ENCODE measurements around the gene AKAP17A. TPM values are rescaled to one million over a fixed set of nuclear protein-coding genes. Genes with fewer than 3 reads are reported as not detected.

Gene AKAP17A
- total and polyA plus RNA-seq, 9 of the 15 experiments (the other 6 are each of a cell fraction or from before 2014, with no cell fraction given) = 1.2 to 29.5 (median 8.2) TPM

DNA sequence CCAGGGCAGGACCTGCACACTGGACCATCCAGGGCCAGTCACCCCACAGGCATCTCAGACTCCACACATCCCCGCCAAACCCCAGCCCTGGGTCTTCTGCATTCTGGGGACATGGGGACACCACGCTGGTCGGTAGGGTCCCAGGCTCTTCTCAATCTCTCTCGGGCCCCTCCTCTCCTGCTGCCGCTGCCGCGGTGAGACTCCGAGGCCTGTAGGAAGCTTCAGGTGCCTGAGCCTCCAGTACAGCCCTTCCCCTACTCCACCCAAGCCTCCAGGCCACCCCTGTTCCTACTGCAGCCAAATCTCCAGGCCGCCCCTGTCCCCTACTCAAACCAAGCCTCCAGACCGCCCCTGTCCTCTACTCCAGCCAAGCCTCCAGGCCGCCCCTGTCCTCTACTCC lies 17.9 kb downstream of the AKAP17A start:
- in situ Hi-C loops (cut with MboI) = no loop called here
- no peak overlapping the region for H3K9ac ChIP-seq (ENCODE audit: insufficient read depth in 1 of 2, low read depth in 2 of 2, low read length in 2 of 2)
- FAIRE-seq = no peak
- H3K27me3 ChIP-seq (ENCODE audit: control insufficient read depth in 2 of 2, insufficient read depth in 2 of 2, low read length in 2 of 2) = no peaks in the 10 kb centered on the region
- H2AFZ ChIP-seq (ENCODE audit: low read depth, low read length) = no peak overlapping the region
- ChIA-PET POLR2A (no interaction called here), CTCF (ENCODE audit: low intra/inter-chr PET ratio) (no interaction called here)
- H4K20me1 ChIP-seq (replicated peaks; ENCODE audit: control insufficient read depth, insufficient read depth, low read length) = no peaks in the 10 kb centered on the region
- H3K4me3 ChIP-seq = no peak overlapping the region
- no peak for DNase-seq (ENCODE audit: extremely low read depth in 1 of 4, low spot score in 3 of 4)
- no peak overlapping the region for H3K27ac ChIP-seq (ENCODE audit: extremely low read depth, low read depth, low read length)
- 55% methylated on average over 7 of the region's 11 CpGs for WGBS (ENCODE audit: insufficient coverage, low coverage, missing lambda C conversion rate)
- H3K9me1 ChIP-seq (ENCODE audit: control insufficient read depth, insufficient read depth, low read length) = no peaks in the 10 kb centered on the region
- ATAC-seq = peak; percentile 36; the same call in 2 of the 3 replicates
- intact Hi-C loops (cut with micrococcal nuclease) = no loop called here
- H3K4me2 ChIP-seq (ENCODE audit: insufficient read depth, low read length) = no peak overlapping the region
- no peaks in the 10 kb centered on the region for H3K36me3 ChIP-seq (ENCODE audit: control insufficient read depth, insufficient read depth, low read length)
- BruUV-seq (replicated peaks) = no TSS peak
- H3K79me2 ChIP-seq (ENCODE audit: control insufficient read depth, insufficient read depth, low read length) = no peaks in the 10 kb centered on the region
- no peaks in the 10 kb centered on the region for H3K9me3 ChIP-seq (replicated peaks; ENCODE audit: control insufficient read depth, insufficient read depth, low read depth, low read length)
- peaks cover 0 to 6% of the 10 kb centered on the region in 2 experiments; a peak in 1 of 5 replicates for H3K4me1 ChIP-seq (replicated peaks in 1 of 2; ENCODE audit: control insufficient read depth in 2 of 2, insufficient read depth in 2 of 2, low read length in 2 of 2)
- TF ChIP-seq RAD51 (IDR thresholded peaks at IDR 0.05; ENCODE audit: borderline replicate concordance, low read depth) (no peak), SPI1 (IDR thresholded peaks at IDR 0.05; ENCODE audit: borderline replicate concordance, low read depth, low read length) (no peak), ZNF778 (CRISPR knock-in tag; IDR thresholded peaks at IDR 0.05) (no peak), NFE2L1 (tag; IDR thresholded peaks at IDR 0.05; ENCODE audit: borderline replicate concordance, low read depth) (no peak), HDGF (IDR thresholded peaks at IDR 0.05) (no peak), POLR3G (IDR thresholded peaks at IDR 0.05; ENCODE audit: extremely low read depth, insufficient read length, insufficient replicate concordance) (no peak), ZNF695 (CRISPR knock-in tag; IDR thresholded peaks at IDR 0.05) (no peak)
- TF ChIP-seq, protein P1, sequence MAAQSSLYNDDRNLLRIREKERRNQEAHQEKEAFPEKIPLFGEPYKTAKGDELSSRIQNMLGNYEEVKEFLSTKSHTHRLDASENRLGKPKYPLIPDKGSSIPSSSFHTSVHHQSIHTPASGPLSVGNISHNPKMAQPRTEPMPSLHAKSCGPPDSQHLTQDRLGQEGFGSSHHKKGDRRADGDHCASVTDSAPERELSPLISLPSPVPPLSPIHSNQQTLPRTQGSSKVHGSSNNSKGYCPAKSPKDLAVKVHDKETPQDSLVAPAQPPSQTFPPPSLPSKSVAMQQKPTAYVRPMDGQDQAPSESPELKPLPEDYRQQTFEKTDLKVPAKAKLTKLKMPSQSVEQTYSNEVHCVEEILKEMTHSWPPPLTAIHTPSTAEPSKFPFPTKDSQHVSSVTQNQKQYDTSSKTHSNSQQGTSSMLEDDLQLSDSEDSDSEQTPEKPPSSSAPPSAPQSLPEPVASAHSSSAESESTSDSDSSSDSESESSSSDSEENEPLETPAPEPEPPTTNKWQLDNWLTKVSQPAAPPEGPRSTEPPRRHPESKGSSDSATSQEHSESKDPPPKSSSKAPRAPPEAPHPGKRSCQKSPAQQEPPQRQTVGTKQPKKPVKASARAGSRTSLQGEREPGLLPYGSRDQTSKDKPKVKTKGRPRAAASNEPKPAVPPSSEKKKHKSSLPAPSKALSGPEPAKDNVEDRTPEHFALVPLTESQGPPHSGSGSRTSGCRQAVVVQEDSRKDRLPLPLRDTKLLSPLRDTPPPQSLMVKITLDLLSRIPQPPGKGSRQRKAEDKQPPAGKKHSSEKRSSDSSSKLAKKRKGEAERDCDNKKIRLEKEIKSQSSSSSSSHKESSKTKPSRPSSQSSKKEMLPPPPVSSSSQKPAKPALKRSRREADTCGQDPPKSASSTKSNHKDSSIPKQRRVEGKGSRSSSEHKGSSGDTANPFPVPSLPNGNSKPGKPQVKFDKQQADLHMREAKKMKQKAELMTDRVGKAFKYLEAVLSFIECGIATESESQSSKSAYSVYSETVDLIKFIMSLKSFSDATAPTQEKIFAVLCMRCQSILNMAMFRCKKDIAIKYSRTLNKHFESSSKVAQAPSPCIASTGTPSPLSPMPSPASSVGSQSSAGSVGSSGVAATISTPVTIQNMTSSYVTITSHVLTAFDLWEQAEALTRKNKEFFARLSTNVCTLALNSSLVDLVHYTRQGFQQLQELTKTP (IDR thresholded peaks at IDR 0.05; ENCODE audit: low read depth in 1 of 2, partially characterized antibody in 2 of 2) = no peak
- TF ChIP-seq, protein P2, sequence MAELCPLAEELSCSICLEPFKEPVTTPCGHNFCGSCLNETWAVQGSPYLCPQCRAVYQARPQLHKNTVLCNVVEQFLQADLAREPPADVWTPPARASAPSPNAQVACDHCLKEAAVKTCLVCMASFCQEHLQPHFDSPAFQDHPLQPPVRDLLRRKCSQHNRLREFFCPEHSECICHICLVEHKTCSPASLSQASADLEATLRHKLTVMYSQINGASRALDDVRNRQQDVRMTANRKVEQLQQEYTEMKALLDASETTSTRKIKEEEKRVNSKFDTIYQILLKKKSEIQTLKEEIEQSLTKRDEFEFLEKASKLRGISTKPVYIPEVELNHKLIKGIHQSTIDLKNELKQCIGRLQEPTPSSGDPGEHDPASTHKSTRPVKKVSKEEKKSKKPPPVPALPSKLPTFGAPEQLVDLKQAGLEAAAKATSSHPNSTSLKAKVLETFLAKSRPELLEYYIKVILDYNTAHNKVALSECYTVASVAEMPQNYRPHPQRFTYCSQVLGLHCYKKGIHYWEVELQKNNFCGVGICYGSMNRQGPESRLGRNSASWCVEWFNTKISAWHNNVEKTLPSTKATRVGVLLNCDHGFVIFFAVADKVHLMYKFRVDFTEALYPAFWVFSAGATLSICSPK (IDR thresholded peaks at IDR 0.05; ENCODE audit: borderline replicate concordance) = no peak
- TF ChIP-seq, protein P3, sequence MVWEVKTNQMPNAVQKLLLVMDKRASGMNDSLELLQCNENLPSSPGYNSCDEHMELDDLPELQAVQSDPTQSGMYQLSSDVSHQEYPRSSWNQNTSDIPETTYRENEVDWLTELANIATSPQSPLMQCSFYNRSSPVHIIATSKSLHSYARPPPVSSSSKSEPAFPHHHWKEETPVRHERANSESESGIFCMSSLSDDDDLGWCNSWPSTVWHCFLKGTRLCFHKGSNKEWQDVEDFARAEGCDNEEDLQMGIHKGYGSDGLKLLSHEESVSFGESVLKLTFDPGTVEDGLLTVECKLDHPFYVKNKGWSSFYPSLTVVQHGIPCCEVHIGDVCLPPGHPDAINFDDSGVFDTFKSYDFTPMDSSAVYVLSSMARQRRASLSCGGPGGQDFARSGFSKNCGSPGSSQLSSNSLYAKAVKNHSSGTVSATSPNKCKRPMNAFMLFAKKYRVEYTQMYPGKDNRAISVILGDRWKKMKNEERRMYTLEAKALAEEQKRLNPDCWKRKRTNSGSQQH (CRISPR knock-in tag; IDR thresholded peaks at IDR 0.05) = no peak
